GM12873 (cell line): ENCODE data around the gene NDST1.

Source experiments
- TF ChIP-seq, protein P1 (sequence below): IDR thresholded peaks from 2 replicates; pipeline ENCODE4 v1.5.1; 2012; ENCODE audit warnings: low read depth, mild to moderate bottlenecking, moderate library complexity, low read length, control low read depth; ENCODE audit not compliant: insufficient read depth; ENCODE audit errors: missing control alignments

Gene NDST1

DNA sequence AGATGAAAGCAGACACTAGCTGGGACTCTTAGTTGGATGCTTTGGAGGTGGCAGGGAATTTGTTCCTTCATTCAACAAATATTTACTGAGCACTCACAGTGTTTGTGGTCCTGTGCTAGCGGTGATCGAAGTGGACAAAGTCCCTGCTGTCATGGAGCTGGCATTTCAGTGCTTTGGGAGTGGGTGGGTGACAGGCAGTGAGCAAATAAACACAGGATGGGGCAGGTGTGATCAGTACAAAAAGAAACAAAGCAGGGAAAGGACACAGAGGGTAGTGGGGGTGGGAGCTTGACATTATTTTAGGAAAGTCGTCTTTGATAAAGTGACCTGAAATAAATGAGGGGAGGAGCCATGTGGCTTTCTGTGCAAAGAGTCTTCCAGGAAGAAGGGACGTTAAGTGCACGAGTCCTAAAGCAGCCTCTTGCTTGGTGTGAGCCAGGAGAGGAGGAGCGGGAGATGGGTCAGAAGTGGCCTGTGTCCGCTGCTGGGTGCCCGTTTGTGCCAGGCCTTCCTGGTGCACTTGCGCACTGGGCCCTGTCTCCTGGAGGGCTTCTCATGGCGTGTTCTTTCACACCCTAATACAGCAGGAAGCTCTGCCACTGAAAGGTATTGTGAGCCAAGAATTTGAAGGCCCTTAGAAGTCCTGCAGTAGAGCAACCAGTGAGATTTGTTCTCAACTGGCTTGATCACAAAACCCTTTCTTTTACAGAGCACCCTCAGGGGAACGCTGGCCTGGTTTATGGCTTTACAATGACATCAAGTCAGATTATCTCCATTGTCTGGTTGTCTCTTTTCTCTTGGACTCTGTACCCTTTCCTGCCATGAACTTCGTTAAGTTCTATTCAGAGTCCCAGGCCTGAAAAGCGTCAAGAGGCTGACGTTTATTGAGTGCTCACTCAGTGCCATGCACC, 14.8 kb downstream of the NDST1 start:
- TF ChIP-seq, protein P1, sequence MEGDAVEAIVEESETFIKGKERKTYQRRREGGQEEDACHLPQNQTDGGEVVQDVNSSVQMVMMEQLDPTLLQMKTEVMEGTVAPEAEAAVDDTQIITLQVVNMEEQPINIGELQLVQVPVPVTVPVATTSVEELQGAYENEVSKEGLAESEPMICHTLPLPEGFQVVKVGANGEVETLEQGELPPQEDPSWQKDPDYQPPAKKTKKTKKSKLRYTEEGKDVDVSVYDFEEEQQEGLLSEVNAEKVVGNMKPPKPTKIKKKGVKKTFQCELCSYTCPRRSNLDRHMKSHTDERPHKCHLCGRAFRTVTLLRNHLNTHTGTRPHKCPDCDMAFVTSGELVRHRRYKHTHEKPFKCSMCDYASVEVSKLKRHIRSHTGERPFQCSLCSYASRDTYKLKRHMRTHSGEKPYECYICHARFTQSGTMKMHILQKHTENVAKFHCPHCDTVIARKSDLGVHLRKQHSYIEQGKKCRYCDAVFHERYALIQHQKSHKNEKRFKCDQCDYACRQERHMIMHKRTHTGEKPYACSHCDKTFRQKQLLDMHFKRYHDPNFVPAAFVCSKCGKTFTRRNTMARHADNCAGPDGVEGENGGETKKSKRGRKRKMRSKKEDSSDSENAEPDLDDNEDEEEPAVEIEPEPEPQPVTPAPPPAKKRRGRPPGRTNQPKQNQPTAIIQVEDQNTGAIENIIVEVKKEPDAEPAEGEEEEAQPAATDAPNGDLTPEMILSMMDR: no peak

DNA sequence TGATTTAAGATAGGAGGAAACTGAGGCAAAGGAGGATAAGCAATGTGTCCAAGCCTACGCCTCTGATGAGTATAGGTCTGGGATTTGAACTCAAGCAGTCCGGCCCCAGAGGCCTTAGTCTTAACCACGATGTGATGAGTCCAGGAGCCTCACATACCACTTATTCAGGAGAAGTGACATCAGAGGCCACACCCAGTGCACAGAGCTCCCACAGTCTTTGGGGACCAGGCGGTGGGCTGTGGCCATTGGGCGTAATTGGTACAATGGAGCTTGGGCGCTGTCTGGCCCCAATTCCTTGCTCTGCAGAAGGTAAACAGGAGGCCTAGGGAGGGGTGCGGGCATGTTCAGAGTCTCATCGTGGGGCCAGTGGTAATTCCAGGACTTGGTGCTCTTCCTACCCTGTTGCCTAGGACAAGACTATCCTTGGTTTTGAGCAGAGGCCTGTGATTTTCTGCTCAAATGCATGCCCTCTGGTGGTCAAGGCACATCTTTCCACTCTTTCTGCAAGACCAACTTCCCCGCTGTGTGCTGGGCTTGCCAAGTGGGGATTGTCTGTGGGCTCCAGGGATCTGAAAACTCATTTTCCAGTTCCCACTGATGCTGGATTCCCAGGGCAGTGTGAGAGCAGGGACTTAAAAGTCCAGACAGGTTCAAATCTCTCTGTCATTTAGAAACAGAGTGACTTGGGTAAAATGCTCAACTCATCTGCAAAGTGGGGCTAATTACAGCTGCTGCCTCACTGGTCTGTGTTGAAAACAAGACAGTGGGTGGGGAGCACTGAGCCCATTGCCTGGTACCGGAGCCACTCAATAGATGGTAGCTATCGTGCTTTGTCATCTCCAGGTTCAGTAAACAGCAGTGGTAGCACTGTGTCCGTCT, 15.8 kb downstream of the NDST1 start:
- TF ChIP-seq, protein P1: peak; percentile 72

DNA sequence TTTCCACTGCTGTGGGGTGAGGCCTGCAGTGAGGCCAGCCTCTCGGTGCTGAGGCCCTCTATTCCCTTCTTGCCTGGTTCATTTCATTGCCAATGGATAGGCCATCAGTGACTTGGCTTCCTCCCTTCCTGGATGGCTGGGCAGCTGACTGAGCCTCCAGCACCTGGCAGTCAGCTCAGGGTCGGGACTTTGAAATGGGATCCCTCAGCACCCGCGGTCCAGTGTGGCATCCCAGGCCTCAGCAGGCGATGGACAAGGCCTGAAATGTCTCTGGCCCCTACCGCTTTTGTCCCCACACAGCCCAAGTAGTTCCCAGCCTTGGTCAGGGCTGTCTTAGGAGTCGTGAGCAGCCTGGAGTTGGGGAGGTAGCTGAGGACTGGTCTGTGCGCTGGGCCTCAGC, 17.2 kb downstream of the NDST1 start:
- TF ChIP-seq, protein P1: no peak

DNA sequence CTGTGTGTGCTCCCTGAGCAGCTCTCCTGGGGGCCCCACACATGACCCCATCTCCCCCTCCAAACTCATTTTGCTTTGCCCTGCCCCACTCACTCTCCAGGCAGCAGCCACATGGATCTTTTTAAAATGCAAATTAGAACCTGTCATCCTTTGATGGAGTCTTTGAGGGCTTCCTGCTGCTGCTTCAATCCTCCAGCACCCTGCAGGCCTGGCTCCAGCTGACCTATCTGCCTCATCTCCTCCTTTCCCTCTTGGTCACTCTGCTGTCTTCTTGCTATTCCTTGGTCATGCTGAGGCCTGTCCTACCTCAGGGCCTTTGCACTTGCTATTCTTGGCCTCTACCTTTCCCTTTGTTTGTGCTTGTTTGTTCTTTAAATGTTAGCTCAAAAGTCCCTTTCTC, 17.9 kb downstream of the NDST1 start:
- TF ChIP-seq, protein P1: no peak

DNA sequence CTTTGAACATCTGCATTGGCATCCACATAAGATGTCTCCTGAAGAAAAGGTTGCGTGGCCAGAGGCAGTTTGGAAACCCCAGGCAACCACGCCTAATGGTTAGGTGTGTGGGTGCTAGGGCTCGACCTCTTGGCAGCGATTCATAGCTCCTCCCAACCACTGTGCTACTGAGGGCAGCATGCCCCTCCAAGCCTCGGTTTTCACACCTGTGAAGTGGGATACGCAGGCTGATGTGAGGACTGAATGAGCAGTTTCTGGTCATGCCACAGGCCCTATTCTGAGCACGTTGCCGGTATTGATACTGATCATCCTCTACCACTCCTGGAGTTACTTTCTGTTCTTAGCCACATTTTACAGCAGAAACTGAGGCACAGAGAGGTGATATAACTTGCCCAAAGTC, 19.1 kb downstream of the NDST1 start:
- TF ChIP-seq, protein P1: no peak

DNA sequence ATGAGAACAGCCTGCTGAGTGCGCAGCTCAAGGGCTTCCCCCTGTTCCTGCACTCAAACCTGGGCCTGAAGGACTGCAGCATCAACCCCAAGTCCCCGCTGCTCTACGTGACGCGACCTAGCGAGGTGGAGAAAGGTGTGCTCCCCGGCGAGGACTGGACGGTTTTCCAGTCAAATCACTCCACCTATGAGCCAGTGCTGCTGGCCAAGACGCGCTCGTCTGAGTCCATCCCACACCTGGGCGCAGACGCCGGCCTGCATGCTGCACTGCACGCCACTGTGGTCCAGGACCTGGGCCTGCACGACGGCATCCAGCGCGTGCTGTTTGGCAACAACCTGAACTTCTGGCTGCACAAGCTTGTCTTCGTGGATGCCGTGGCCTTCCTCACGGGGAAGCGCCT, 19.9 kb downstream of the NDST1 start:
- TF ChIP-seq, protein P1: no peak
